Neural progenitor cell (in vitro differentiated cells): ENCODE data around the gene TUBAL3. TPM values are rescaled to one million over a fixed set of nuclear protein-coding genes. Genes with fewer than 3 reads are reported as not detected.
A peak's percentile ranks its signal among the peaks of the same experiment; 100 is the strongest.
"Not testable (repeated sequence)": the region's sequence is repeated elsewhere in the genome, so short reads cannot be mapped to it uniquely, and the experiment has no call there.

ENCODE experiments used
- DNase-seq: peaks from one replicate; pipeline ENCODE4 v3.0.0-alpha.2; 2016; ENCODE audit warnings: low spot score
- H2AFZ ChIP-seq: fragments of 200-600 bp; sonication (generic); replicated peaks from 2 replicates; pipeline ENCODE4 v1.6.1; 2016; ENCODE audit warnings: antibody characterized with exemption
- H3F3A ChIP-seq: fragments of 200-600 bp; sonication (generic); 2 replicates; pipeline ENCODE4 v1.6.1; 2016; ENCODE audit warnings: antibody characterized with exemption, low read depth
- H3K27ac ChIP-seq: fragments of 200-600 bp; sonication (generic); 2 replicates; pipeline ENCODE4 v1.5.1; 2016; ENCODE audit warnings: mild to moderate bottlenecking
- H3K27me3 ChIP-seq: fragments of 200-600 bp; sonication (generic); 2 replicates; pipeline ENCODE4 v1.6.1; 2016; ENCODE audit warnings: mild to moderate bottlenecking, moderate library complexity
- H3K36me3 ChIP-seq: fragments of 200-600 bp; sonication (generic); 2 replicates; pipeline ENCODE4 v1.5.1; 2016
- H3K4me1 ChIP-seq: fragments of 200-600 bp; sonication (generic); 2 replicates; pipeline ENCODE4 v1.6.1; 2016; ENCODE audit warnings: mixed run types
- H3K4me2 ChIP-seq: fragments of 200-600 bp; sonication (generic); 2 replicates; pipeline ENCODE4 v1.6.1; 2016
- H3K4me3 ChIP-seq: fragments of 200-600 bp; sonication (generic); 2 replicates; pipeline ENCODE4 v1.5.1; 2016
- H3K79me2 ChIP-seq: fragments of 200-600 bp; sonication (generic); 2 replicates; pipeline ENCODE4 v1.6.1; 2016; ENCODE audit warnings: low read depth
- H3K9ac ChIP-seq: fragments of 200-600 bp; sonication (generic); 2 replicates; pipeline ENCODE4 v1.6.1; 2016
- H3K9me3 ChIP-seq: fragments of 200-600 bp; sonication (generic); 2 replicates; pipeline ENCODE4 v1.5.1; 2016; ENCODE audit warnings: low read depth
- H4K20me1 ChIP-seq: fragments of 200-600 bp; sonication (generic); 2 replicates; pipeline ENCODE4 v1.6.1; 2016; ENCODE audit warnings: low read depth
- H3K27ac Mint-ChIP-seq: 3 replicates; pipeline ENCODE4 v1.8.0; 2021; ENCODE audit warnings: mixed read lengths
- H3K27me3 Mint-ChIP-seq: 2 replicates; pipeline ENCODE4 v1.8.0; 2022; ENCODE audit warnings: low read depth, mild to moderate bottlenecking, inconsistent platforms, moderate library complexity, mixed read lengths; ENCODE audit not compliant: insufficient read depth
- H3K36me3 Mint-ChIP-seq: 3 replicates; pipeline ENCODE4 v1.8.0; 2021; ENCODE audit warnings: mixed read lengths
- H3K4me1 Mint-ChIP-seq: 3 replicates; pipeline ENCODE4 v1.8.0; 2021; ENCODE audit warnings: mixed read lengths
- H3K4me3 Mint-ChIP-seq: 3 replicates; pipeline ENCODE4 v1.8.0; 2021; ENCODE audit warnings: mild to moderate bottlenecking, moderate library complexity, mixed read lengths
- H3K9me3 Mint-ChIP-seq: 3 replicates; pipeline ENCODE4 v1.8.0; 2020; ENCODE audit warnings: mixed read lengths
- CTCF ChIP-seq: fragments of 200-600 bp; sonication (generic); IDR thresholded peaks from 2 replicates; pipeline ENCODE4 v1.5.1; 2017; ENCODE audit warnings: antibody characterized with exemption, mild to moderate bottlenecking
- EZH2 ChIP-seq: fragments of 200-600 bp; sonication (generic); IDR thresholded peaks from 2 replicates; pipeline ENCODE4 v1.6.1; 2017; ENCODE audit warnings: antibody characterized with exemption, mild to moderate bottlenecking, moderate library complexity
- EZH2phosphoT487 ChIP-seq: fragments of 200-600 bp; sonication (generic); IDR thresholded peaks from 2 replicates; pipeline ENCODE4 v1.6.1; 2017; ENCODE audit warnings: antibody characterized with exemption
- total RNA-seq: library from RNA; depleted of rRNA; stranded (reverse); fragments of >200 nt; gene quantifications from 2 replicates; pipeline ENCODE4 v1.2.3, GENCODE V29; 2015; ENCODE audit warnings: low replicate concordance

The TUBAL3 gene
- total RNA-seq, 1 donor from 2014 or later: not detected

- H3K9me3 ChIP-seq: no peaks in the 10 kb centered on the region
- no peak overlapping the region for H3K27ac Mint-ChIP-seq
- no peaks in the 10 kb centered on the region for H3K27me3 ChIP-seq
- no peak overlapping the region for H3K27ac ChIP-seq
- no peaks in the 10 kb centered on the region for H3F3A ChIP-seq
- H3K79me2 ChIP-seq: no peaks in the 10 kb centered on the region
- H3K36me3 Mint-ChIP-seq: no peaks in the 10 kb centered on the region
- H4K20me1 ChIP-seq: no peaks in the 10 kb centered on the region
- H3K9me3 Mint-ChIP-seq: peaks cover 10% of the 10 kb centered on the region
- no peaks in the 10 kb centered on the region for H3K4me1 Mint-ChIP-seq
- no peak overlapping the region for H3K9ac ChIP-seq
- no peaks in the 10 kb centered on the region for H3K4me1 ChIP-seq
- H3K27me3 Mint-ChIP-seq: no peaks in the 10 kb centered on the region
- H3K36me3 ChIP-seq: no peaks in the 10 kb centered on the region
- no peak overlapping the region for H3K4me2 ChIP-seq
- TF ChIP-seq CTCF (no peak), EZH2 (no peak), EZH2phosphoT487 (no peak)
- H2AFZ ChIP-seq: no peak overlapping the region
- no peak for DNase-seq
- no peak overlapping the region for H3K4me3 Mint-ChIP-seq
- no peak overlapping the region for H3K4me3 ChIP-seq
Measured at GRCh38 chr10:5381187-5381586, 23.4 kb downstream of the TUBAL3 start.

- not testable (repeated sequence) for H2AFZ ChIP-seq
Measured at GRCh38 chr10:5380395-5380794, 24.2 kb downstream of the TUBAL3 start.

GRCh38 chr10:5379202-5379601 lies 25.4 kb downstream of the TUBAL3 start:
- H3K27me3 ChIP-seq, H3F3A ChIP-seq, H3K9ac ChIP-seq, H2AFZ ChIP-seq, H3K36me3 Mint-ChIP-seq, H3K4me2 ChIP-seq, H3K4me3 Mint-ChIP-seq, H3K9me3 ChIP-seq, H3K27ac ChIP-seq, H3K27me3 Mint-ChIP-seq, H3K4me1 Mint-ChIP-seq, DNase-seq, H4K20me1 ChIP-seq, H3K27ac Mint-ChIP-seq, H3K79me2 ChIP-seq, H3K9me3 Mint-ChIP-seq, H3K4me3 ChIP-seq, H3K4me1 ChIP-seq, H3K36me3 ChIP-seq: not testable (repeated sequence)

More at GRCh38 chr10:5380395-5380794, 24.2 kb downstream of the TUBAL3 start:
- not testable (repeated sequence) for H3F3A ChIP-seq, H4K20me1 ChIP-seq, H3K36me3 Mint-ChIP-seq, H3K27ac Mint-ChIP-seq, H3K4me3 ChIP-seq, H3K4me3 Mint-ChIP-seq, H3K27ac ChIP-seq, H3K4me2 ChIP-seq, H3K9me3 Mint-ChIP-seq, H3K27me3 ChIP-seq, H3K4me1 ChIP-seq, H3K4me1 Mint-ChIP-seq, H3K27me3 Mint-ChIP-seq, DNase-seq, H3K9ac ChIP-seq, H3K9me3 ChIP-seq, H3K79me2 ChIP-seq, H3K36me3 ChIP-seq

- Histone ChIP-seq H3K36me3 (no peaks in the 10 kb centered on the region), H3F3A (peaks cover under 1% of the 10 kb centered on the region), H2AFZ (no peak overlapping the region), H4K20me1 (no peaks in the 10 kb centered on the region), H3K9ac (no peak overlapping the region), H3K4me3 (no peak overlapping the region), H3K27ac (no peak overlapping the region), H3K79me2 (no peaks in the 10 kb centered on the region), H3K9me3 (no peaks in the 10 kb centered on the region), H3K4me2 (no peak overlapping the region), H3K4me1 (no peaks in the 10 kb centered on the region), H3K27me3 (no peaks in the 10 kb centered on the region)
- H3K36me3 Mint-ChIP-seq: peaks cover 3% of the 10 kb centered on the region
- no peak overlapping the region for H3K4me3 Mint-ChIP-seq
- peak; percentile 16 for DNase-seq
- H3K9me3 Mint-ChIP-seq: peaks cover 13% of the 10 kb centered on the region
- H3K4me1 Mint-ChIP-seq: peaks cover 8% of the 10 kb centered on the region
- no peak overlapping the region for H3K27ac Mint-ChIP-seq
- H3K27me3 Mint-ChIP-seq: peaks cover 6% of the 10 kb centered on the region
- TF ChIP-seq EZH2 (no peak), EZH2phosphoT487 (no peak), CTCF (no peak)
Measured at GRCh38 chr10:5376450-5376849, 28.2 kb downstream of the TUBAL3 start.
